IPS-15b (cell line): Measurements from ENCODE around the gene EPAS1.

ENCODE experiments used
- H3K27me3 ChIP-seq: one replicate; pipeline ENCODE4 v1.6.1; 2013; ENCODE audit warnings: low read length; ENCODE audit not compliant: control insufficient read depth, insufficient read depth
- H3K36me3 ChIP-seq: one replicate; pipeline ENCODE4 v1.6.1; 2013; ENCODE audit warnings: low read length; ENCODE audit not compliant: control insufficient read depth, insufficient read depth
- H3K4me1 ChIP-seq: one replicate; pipeline ENCODE4 v1.6.1; 2013; ENCODE audit warnings: mild to moderate bottlenecking, low read length; ENCODE audit not compliant: control insufficient read depth, insufficient read depth
- H3K4me3 ChIP-seq: one replicate; pipeline ENCODE4 v1.5.1; 2013; ENCODE audit warnings: low read depth, low read length
- H3K9ac ChIP-seq: one replicate; pipeline ENCODE4 v1.6.1; 2013; ENCODE audit warnings: low read depth, mild to moderate bottlenecking, low read length
- H3K9me3 ChIP-seq: one replicate; pipeline ENCODE4 v1.6.1; 2013; ENCODE audit warnings: mild to moderate bottlenecking, low read length; ENCODE audit not compliant: control insufficient read depth, insufficient read depth

The EPAS1 gene

GRCh38 chr2:46352621-46353020, 55.4 kb downstream of the EPAS1 start:
- no peaks in the 10 kb centered on the region for H3K4me1 ChIP-seq
- no peak overlapping the region for H3K9ac ChIP-seq
- H3K9me3 ChIP-seq = no peaks in the 10 kb centered on the region
- H3K4me3 ChIP-seq = no peak overlapping the region
- no peaks in the 10 kb centered on the region for H3K27me3 ChIP-seq
- H3K36me3 ChIP-seq = no peaks in the 10 kb centered on the region

GRCh38 chr2:46353509-46353908, 56.3 kb downstream of the EPAS1 start:
- Histone ChIP-seq H3K9ac (no peak overlapping the region), H3K36me3 (no peaks in the 10 kb centered on the region), H3K27me3 (no peaks in the 10 kb centered on the region), H3K4me1 (no peaks in the 10 kb centered on the region), H3K4me3 (no peak overlapping the region), H3K9me3 (no peaks in the 10 kb centered on the region)

GRCh38 chr2:46355756-46356155, 58.5 kb downstream of the EPAS1 start:
- no peak overlapping the region for H3K9ac ChIP-seq
- no peaks in the 10 kb centered on the region for H3K9me3 ChIP-seq
- H3K4me1 ChIP-seq = no peaks in the 10 kb centered on the region
- H3K27me3 ChIP-seq = no peaks in the 10 kb centered on the region
- H3K36me3 ChIP-seq = no peaks in the 10 kb centered on the region
- H3K4me3 ChIP-seq = no peak overlapping the region

- H3K9ac ChIP-seq = no peak overlapping the region
- no peaks in the 10 kb centered on the region for H3K4me1 ChIP-seq
- H3K4me3 ChIP-seq = no peak overlapping the region
- no peaks in the 10 kb centered on the region for H3K27me3 ChIP-seq
- H3K36me3 ChIP-seq = no peaks in the 10 kb centered on the region
- no peaks in the 10 kb centered on the region for H3K9me3 ChIP-seq
These were observed 59.8 kb downstream of the EPAS1 start for GRCh38 chr2:46356991-46357390.

- Histone ChIP-seq H3K27me3 (no peaks in the 10 kb centered on the region), H3K4me3 (no peak overlapping the region), H3K4me1 (no peaks in the 10 kb centered on the region), H3K9me3 (no peaks in the 10 kb centered on the region), H3K9ac (no peak overlapping the region), H3K36me3 (no peaks in the 10 kb centered on the region)
These were observed 61.5 kb downstream of the EPAS1 start for GRCh38 chr2:46358713-46359112.

GRCh38 chr2:46360303-46360702, 63.1 kb downstream of the EPAS1 start:
- peaks cover 3% of the 10 kb centered on the region for H3K9me3 ChIP-seq
- no peaks in the 10 kb centered on the region for H3K27me3 ChIP-seq
- no peak overlapping the region for H3K9ac ChIP-seq
- H3K4me3 ChIP-seq = no peak overlapping the region
- no peaks in the 10 kb centered on the region for H3K4me1 ChIP-seq
- no peaks in the 10 kb centered on the region for H3K36me3 ChIP-seq

GRCh38 chr2:46361920-46362666, 64.9 kb downstream of the EPAS1 start:
- Histone ChIP-seq H3K4me3 (no peak overlapping the region), H3K9me3 (peaks cover 3% of the 10 kb centered on the region), H3K27me3 (no peaks in the 10 kb centered on the region), H3K9ac (no peak overlapping the region), H3K36me3 (no peaks in the 10 kb centered on the region), H3K4me1 (no peaks in the 10 kb centered on the region)

GRCh38 chr2:46362667-46363012, 65.4 kb downstream of the EPAS1 start:
- no peak overlapping the region for H3K9ac ChIP-seq
- no peak overlapping the region for H3K4me3 ChIP-seq
- peaks cover 3% of the 10 kb centered on the region for H3K9me3 ChIP-seq
- H3K4me1 ChIP-seq = no peaks in the 10 kb centered on the region
- no peaks in the 10 kb centered on the region for H3K27me3 ChIP-seq
- H3K36me3 ChIP-seq = no peaks in the 10 kb centered on the region

GRCh38 chr2:46363535-46364170, 66.4 kb downstream of the EPAS1 start:
- Histone ChIP-seq H3K4me3 (no peak overlapping the region), H3K9ac (no peak overlapping the region), H3K36me3 (no peaks in the 10 kb centered on the region), H3K9me3 (peaks cover 3% of the 10 kb centered on the region), H3K27me3 (no peaks in the 10 kb centered on the region), H3K4me1 (no peaks in the 10 kb centered on the region)

- Histone ChIP-seq H3K9me3 (peaks cover 3% of the 10 kb centered on the region), H3K4me1 (no peaks in the 10 kb centered on the region), H3K4me3 (no peak overlapping the region), H3K36me3 (no peaks in the 10 kb centered on the region), H3K9ac (no peak overlapping the region), H3K27me3 (no peaks in the 10 kb centered on the region)
These were observed 67.7 kb downstream of the EPAS1 start for GRCh38 chr2:46364797-46365457.

GRCh38 chr2:46365913-46366667, 68.9 kb downstream of the EPAS1 start:
- H3K4me3 ChIP-seq = no peak overlapping the region
- H3K4me1 ChIP-seq = no peaks in the 10 kb centered on the region
- no peak overlapping the region for H3K9ac ChIP-seq
- H3K9me3 ChIP-seq = peaks cover 3% of the 10 kb centered on the region
- no peaks in the 10 kb centered on the region for H3K36me3 ChIP-seq
- no peaks in the 10 kb centered on the region for H3K27me3 ChIP-seq
